Iris pigment epithelial cell (primary cell): ENCODE measurements around the gene C17orf107.

Source experiments
- DNase-seq: peaks from one replicate; pipeline ENCODE4 v3.0.0-alpha.2; 2011; ENCODE audit warnings: low read depth

Gene C17orf107

DNA sequence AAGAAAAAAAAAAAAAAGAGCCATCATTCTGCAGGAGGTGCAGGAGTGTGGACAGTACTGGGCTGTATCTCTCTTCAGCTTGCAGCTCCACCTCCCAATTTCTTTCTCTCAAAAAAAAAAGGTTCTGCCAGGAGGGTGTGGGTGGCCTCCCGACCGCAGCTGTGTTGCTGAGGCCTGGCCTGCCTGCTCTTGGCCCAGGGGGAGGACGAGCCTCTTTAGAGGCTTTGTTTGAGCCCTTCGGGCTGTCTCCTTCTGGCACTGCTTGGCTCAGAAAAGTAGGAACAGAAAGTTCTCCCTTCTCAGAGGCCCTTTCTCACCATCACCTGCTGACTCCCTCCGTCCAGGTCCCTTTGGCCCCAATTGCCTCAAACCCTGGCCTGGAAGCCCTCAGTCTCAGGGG, 22.2 kb upstream of the C17orf107 start:
- DNase-seq, result no peak

GRCh38 chr17:4879601-4880000, 19.7 kb upstream of the C17orf107 start:
- DNase-seq, result no peak

DNA sequence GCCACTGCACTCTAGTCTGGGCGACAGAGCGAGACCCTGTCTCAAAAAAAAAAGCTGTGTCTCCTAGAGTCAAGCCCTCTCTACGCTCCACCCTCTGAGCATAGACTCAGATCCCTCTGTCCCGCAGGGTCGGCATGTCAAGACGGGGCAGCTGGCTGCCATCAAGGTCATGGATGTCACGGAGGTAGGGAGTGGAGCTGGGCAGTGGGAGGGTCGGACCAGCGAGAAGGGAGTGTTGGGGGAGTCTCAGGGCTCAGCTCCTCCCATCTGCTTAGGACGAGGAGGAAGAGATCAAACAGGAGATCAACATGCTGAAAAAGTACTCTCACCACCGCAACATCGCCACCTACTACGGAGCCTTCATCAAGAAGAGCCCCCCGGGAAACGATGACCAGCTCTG, 18.5 kb upstream of the C17orf107 start:
- no peak for DNase-seq

DNA sequence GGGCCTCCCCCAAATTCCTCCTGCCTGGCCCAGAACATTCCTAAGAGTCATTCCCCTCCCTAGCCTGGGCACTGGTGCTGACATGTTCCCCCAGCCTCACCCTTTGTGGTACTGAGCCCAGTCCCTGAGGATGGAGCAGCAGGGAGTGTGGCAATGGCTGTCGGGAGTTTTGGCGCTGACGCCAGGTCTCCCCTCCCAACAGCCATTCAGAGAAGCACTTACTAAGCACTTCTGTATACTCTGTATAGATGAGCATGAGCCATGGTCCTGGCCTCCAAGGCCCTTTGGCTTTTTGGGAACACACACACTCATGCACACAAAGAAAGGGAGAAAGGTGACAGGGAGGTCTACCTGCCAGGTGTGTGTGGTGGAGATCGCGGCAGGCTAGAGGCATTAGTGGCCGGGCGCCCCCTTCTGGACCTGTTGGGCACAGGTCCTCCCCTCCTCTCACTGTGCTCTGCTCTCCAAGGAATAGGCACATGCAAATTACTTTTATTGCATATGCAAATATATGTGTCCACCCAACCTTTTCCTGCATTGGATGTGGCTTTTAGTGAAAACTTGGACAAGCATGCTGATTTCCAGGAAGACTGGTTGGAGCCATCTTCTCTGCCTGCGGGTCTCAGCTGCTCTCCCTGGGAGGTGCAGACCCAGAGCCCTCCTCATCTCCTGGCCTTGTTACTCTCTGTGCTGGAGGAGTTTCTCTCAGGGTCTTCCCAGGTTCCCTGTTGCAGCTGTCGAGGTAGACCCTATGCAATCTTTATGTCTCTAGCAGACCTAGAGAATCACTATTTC, 17.4 kb upstream of the C17orf107 start:
- peak; percentile 29 for DNase-seq

DNA sequence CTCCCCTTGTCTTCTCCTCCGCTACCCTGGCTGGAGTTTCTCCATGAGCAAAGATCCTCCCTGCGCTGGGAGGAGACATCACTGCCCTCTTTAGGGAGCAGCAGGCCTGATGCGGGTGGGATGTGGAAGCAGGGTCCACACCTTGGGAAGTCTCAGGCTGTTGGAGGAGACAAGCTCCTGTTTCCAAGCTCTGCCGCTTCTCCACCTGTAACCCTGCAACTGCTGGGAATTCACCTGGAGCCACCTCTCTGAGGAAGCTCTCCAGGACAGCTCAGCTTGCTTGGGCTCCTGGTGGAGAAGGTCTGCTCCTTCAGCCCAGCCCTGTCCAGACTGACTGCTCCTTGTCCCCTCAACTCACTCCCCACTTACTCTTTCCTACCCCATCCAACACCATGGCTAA, 14.8 kb upstream of the C17orf107 start:
- no peak for DNase-seq

DNA sequence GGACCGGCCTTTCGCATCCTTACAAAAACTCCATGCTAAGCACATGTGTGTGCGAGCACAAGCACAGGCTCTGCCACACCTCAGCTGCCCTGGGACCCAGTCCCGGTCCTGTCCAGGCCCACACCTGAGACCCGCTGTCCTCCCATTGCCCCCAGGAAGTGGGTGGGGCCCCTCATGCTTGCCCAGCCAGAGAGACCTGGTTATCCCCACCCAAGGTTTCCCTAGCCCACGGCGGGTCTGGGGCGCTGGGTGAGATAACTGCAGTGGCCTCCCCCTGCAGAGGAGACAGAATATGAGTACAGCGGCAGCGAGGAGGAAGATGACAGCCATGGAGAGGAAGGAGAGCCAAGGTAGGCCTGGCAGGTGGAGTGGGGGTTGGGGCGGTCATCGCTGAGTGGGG, 12.5 kb upstream of the C17orf107 start:
- DNase-seq, result no peak

DNA sequence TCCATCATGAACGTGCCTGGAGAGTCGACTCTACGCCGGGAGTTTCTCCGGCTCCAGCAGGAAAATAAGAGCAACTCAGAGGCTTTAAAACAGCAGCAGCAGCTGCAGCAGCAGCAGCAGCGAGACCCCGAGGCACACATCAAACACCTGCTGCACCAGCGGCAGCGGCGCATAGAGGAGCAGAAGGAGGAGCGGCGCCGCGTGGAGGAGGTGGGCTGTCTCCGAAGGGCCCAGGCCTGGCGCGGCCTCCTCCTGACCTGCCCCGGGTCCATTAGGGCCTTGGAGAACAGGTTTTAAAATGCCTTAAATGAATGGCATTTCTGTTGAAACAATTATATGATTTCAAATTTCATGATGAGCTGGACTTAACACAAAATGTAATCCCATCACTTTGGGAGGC, 11.8 kb upstream of the C17orf107 start:
- DNase-seq, result no peak

GRCh38 chr17:4891411-4892410, 7.6 kb upstream of the C17orf107 start:
- no peak for DNase-seq

DNA sequence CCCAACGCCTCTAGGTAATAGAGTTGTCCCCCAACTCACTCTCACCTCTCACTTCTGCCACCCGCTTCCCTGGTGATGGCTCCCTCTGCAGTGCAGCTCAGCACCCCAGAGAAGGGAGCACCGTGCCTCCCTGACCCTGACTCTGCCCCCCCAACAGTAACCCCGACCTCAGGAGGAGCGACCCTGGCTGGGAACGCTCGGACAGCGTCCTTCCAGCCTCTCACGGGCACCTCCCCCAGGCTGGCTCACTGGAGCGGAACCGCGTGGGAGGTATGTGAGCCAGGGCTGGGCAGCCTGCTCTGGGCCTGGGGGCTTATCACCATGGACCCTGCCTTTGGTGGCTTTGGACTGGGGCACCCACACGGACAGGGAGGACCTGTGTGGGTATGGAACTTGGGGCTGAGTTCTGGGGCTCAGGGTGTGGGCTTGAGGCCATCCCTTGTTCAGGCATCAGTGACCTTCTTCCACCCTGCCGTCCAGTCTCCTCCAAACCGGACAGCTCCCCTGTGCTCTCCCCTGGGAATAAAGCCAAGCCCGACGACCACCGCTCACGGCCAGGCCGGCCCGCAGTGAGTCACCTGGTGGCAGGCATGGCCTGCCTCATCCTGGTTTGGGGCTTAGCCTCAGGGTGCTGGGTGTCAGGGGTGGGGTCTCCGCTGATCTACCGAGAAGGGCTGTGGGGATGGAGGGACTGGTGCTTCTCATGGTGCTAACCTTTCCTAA, 6.7 kb upstream of the C17orf107 start:
- no peak for DNase-seq

GRCh38 chr17:4893272-4893671, 6.1 kb upstream of the C17orf107 start:
- no peak for DNase-seq

- no peak for DNase-seq
Observed at GRCh38 chr17:4893721-4894560, 5.4 kb upstream of the C17orf107 start.

GRCh38 chr17:4895121-4895520, 4.2 kb upstream of the C17orf107 start:
- no peak for DNase-seq

DNA sequence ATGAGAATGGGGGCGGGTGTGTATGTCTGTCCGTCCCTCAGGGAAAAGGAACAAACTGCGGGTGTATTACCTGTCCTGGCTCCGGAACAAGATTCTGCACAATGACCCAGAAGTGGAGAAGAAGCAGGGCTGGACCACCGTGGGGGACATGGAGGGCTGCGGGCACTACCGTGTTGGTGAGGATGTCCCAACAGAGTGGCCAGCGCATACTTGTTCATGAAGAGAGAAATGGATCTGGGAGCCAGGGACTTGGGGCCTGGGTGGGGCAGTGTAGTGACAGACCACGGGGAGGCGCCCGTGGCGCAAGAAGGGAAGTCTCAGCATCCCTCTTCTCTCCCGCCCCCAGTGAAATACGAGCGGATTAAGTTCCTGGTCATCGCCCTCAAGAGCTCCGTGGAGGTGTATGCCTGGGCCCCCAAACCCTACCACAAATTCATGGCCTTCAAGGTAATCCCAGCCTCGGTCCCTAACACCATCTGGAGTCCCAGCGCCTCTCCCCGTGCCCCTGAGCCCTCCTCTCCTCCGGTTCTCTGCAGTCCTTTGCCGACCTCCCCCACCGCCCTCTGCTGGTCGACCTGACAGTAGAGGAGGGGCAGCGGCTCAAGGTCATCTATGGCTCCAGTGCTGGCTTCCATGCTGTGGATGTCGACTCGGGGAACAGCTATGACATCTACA, 3.5 kb upstream of the C17orf107 start:
- no peak for DNase-seq

DNA sequence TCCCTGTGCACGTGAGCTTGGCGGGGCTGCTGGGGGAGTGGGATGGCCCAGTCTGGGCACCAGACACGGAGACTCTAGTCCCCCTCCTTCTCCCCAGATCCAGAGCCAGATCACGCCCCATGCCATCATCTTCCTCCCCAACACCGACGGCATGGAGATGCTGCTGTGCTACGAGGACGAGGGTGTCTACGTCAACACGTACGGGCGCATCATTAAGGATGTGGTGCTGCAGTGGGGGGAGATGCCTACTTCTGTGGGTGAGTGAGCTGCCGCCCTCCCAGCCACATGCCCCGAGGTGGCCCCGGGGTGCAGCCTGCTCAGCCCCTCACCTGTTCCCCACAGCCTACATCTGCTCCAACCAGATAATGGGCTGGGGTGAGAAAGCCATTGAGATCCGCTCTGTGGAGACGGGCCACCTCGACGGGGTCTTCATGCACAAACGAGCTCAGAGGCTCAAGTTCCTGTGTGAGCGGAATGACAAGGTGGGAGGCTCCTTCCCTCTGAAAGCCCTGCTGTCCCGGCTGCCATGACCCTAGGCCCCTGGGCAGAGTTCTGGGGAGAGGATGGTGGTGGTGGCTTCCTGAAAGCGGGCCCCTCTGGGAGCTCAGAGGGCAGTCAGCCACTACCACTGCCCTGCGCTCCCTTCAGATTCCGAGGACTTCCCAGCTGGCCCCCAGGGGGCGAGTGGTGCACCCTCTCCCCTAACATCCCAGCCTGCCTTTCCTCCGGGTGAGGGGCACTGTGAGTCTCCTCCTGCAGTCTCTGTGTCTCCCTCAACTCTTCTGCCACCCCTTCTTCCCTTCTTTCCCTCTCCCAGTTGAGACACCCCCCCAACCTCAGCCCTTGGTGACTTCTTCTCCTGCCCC, 2.8 kb upstream of the C17orf107 start:
- no peak for DNase-seq

GRCh38 chr17:4897198-4897687, 2.1 kb upstream of the C17orf107 start:
- no peak for DNase-seq

GRCh38 chr17:4897785-4898184, 1.6 kb upstream of the C17orf107 start:
- no peak for DNase-seq

- DNase-seq, result no peak
Observed at GRCh38 chr17:4898351-4898750, 985 bp upstream of the C17orf107 start.

GRCh38 chr17:4898927-4899326, 409 bp upstream of the C17orf107 start:
- no peak for DNase-seq

DNA sequence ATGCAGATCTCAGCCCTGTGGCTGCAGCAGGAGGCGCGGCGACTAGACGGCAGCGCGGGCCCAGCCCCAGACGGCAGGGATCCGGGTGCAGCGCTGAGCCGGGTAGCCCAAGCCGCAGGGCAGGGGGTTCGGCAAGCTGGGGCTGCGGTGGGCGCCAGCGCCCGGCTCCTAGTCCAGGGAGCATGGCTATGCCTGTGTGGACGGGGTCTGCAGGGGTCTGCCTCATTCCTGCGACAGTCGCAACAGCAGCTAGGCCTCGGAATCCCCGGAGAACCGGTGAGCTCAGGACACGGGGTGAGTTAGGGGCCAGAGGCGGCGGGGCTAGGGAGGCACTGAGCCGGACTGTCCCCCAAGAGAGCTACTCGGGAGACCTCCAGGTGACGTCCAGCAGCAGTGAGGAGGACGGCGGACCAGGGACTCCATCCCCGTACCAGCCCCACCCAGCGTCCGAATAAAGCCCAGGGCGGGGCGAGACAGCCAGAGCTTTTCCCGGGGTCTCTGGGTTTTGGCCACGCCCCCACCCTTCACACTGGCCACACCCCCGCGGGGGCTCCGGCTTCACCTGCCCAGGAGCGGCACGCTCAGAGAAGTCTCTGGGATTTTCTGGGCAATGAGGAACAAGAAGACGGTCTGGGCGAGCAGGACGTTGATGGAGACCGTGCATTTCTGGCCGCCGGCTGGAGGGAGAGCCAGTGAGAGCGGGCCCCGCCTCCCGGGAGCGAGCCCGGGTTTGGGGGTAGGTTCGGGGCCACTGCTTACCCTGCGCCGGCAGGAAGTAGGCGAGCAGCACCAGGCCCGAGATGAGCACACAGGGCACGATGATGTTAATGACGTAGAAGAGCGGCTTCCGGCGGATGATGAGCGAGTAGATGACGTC, 1.1 kb downstream of the C17orf107 start:
- DNase-seq, result no peak
